ENCODE results near the gene PNMA6E.

GRCh38 chrX:153434801-153435200 is 33.7 kb upstream of the PNMA6E start:
- TF ChIP-seq CTCF (IDR thresholded peaks at IDR 0.05): no peak
- no peak for TF ChIP-seq POLR2A (IDR thresholded peaks at IDR 0.05)

Data from uterus (tissue), 2 donors.